ENCODE data around the gene HSPA1A. TPM values are rescaled to one million over a fixed set of nuclear protein-coding genes. Genes with fewer than 3 reads are reported as not detected.

Gene HSPA1A
- total and polyA plus RNA-seq, 9 of the 15 experiments (the other 6 are each of a cell fraction or from before 2014, with no cell fraction given) = 2.2 to 273 (median 107) TPM

GRCh38 chr6:31836047-31836473 lies 20.7 kb downstream of the HSPA1A start (continued):
- TF ChIP-seq, protein P1, sequence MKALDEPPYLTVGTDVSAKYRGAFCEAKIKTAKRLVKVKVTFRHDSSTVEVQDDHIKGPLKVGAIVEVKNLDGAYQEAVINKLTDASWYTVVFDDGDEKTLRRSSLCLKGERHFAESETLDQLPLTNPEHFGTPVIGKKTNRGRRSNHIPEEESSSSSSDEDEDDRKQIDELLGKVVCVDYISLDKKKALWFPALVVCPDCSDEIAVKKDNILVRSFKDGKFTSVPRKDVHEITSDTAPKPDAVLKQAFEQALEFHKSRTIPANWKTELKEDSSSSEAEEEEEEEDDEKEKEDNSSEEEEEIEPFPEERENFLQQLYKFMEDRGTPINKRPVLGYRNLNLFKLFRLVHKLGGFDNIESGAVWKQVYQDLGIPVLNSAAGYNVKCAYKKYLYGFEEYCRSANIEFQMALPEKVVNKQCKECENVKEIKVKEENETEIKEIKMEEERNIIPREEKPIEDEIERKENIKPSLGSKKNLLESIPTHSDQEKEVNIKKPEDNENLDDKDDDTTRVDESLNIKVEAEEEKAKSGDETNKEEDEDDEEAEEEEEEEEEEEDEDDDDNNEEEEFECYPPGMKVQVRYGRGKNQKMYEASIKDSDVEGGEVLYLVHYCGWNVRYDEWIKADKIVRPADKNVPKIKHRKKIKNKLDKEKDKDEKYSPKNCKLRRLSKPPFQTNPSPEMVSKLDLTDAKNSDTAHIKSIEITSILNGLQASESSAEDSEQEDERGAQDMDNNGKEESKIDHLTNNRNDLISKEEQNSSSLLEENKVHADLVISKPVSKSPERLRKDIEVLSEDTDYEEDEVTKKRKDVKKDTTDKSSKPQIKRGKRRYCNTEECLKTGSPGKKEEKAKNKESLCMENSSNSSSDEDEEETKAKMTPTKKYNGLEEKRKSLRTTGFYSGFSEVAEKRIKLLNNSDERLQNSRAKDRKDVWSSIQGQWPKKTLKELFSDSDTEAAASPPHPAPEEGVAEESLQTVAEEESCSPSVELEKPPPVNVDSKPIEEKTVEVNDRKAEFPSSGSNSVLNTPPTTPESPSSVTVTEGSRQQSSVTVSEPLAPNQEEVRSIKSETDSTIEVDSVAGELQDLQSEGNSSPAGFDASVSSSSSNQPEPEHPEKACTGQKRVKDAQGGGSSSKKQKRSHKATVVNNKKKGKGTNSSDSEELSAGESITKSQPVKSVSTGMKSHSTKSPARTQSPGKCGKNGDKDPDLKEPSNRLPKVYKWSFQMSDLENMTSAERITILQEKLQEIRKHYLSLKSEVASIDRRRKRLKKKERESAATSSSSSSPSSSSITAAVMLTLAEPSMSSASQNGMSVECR (CRISPR knock-in tag; IDR thresholded peaks at IDR 0.05) = peak; percentile 38; the same call in 1 of the 2 replicates
- TF ChIP-seq FOXK2 (conservative IDR thresholded peaks at IDR 0.05 in 1 of 2, IDR thresholded peaks at IDR 0.05 in 1 of 2; ENCODE audit: low read depth in 2 of 2) (0 out of 4 replicates have a peak, but pooled peaks of 1 of the 2 experiments have one; percentile 16), E2F1 (CRISPR knock-in tag; IDR thresholded peaks at IDR 0.05) (peak; percentile 50), ZNF584 (CRISPR knock-in tag; IDR thresholded peaks at IDR 0.05; ENCODE audit: low read depth) (no peak), SNIP1 (IDR thresholded peaks at IDR 0.05; ENCODE audit: low read depth) (no peak), DNMT1 (IDR thresholded peaks at IDR 0.05) (no peak), TCF3 (CRISPR knock-in tag; IDR thresholded peaks at IDR 0.05) (no peak), SREBF2 (CRISPR knock-in tag; IDR thresholded peaks at IDR 0.05) (no peak), KHSRP (IDR thresholded peaks at IDR 0.05) (peak; percentile 21; the same call in 1 of the 2 replicates), CC2D1A (IDR thresholded peaks at IDR 0.05) (no peak), CCNT2 (IDR thresholded peaks at IDR 0.05; ENCODE audit: borderline replicate concordance, extremely low read depth, insufficient read length, low read depth, low read length) (no peak), POLR2AphosphoS2 (IDR thresholded peaks at IDR 0.05; ENCODE audit: low read length) (0 out of 2 replicates have a peak, but pooled peaks have one; percentile 63), TRIM24 (IDR thresholded peaks at IDR 0.05) (no peak), ATF2 (CRISPR knock-in tag; IDR thresholded peaks at IDR 0.05) (no peak), HDGF (IDR thresholded peaks at IDR 0.05) (peak; percentile 74; the same call in 1 of the 2 replicates), ADNP (tag; IDR thresholded peaks at IDR 0.05) (no peak), KAT7 (CRISPR knock-in tag; IDR thresholded peaks at IDR 0.05; ENCODE audit: borderline replicate concordance) (no peak), ERF (CRISPR knock-in tag; IDR thresholded peaks at IDR 0.05) (0 out of 2 replicates have a peak, but pooled peaks have one; percentile 63), GATAD2B (IDR thresholded peaks at IDR 0.05; ENCODE audit: borderline replicate concordance) (no peak)
- TF ChIP-seq, protein P2, sequence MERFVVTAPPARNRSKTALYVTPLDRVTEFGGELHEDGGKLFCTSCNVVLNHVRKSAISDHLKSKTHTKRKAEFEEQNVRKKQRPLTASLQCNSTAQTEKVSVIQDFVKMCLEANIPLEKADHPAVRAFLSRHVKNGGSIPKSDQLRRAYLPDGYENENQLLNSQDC (CRISPR knock-in tag; IDR thresholded peaks at IDR 0.05) = 0 out of 2 replicates have a peak, but pooled peaks have one; percentile 17
- TF ChIP-seq, protein P3, sequence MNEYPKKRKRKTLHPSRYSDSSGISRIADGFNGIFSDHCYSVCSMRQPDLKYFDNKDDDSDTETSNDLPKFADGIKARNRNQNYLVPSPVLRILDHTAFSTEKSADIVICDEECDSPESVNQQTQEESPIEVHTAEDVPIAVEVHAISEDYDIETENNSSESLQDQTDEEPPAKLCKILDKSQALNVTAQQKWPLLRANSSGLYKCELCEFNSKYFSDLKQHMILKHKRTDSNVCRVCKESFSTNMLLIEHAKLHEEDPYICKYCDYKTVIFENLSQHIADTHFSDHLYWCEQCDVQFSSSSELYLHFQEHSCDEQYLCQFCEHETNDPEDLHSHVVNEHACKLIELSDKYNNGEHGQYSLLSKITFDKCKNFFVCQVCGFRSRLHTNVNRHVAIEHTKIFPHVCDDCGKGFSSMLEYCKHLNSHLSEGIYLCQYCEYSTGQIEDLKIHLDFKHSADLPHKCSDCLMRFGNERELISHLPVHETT (CRISPR knock-in tag; conservative IDR thresholded peaks at IDR 0.05 in 1 of 2, IDR thresholded peaks at IDR 0.05 in 1 of 2) = no peak
